Limb (tissue), 2 donors: Measurements from ENCODE around the gene DUOX1.
"Not testable (repeated sequence)": the region's sequence is repeated elsewhere in the genome, so short reads cannot be mapped to it uniquely, and the experiment has no call there.

Source experiments
- DNase-seq, 2 donors: peaks; one replicate each; pipeline ENCODE4 v3.0.0-alpha.2; 2016; ENCODE audit errors: extremely low spot score in 2 of 2

DUOX1 gene

GRCh38 chr15:45129651-45130129 is at the start of gene DUOX1, which contains the start of gene DUOXA1:
TSS of gene DUOX1 (plus strand) at chr15:45129994. CDS start at chr15:45131967, 1,973 bp downstream.
TSS of gene DUOXA1 (minus strand) at chr15:45129879. CDS start at chr15:45123014, 6,865 bp downstream.
- peak in 1 of 2 donors; percentile 63 for DNase-seq

GRCh38 chr15:45080593-45080992 is 49.2 kb upstream of the DUOX1 start:
- not testable (repeated sequence) for DNase-seq

GRCh38 chr15:45082412-45082811 is 47.4 kb upstream of the DUOX1 start:
- not testable (repeated sequence) for DNase-seq

GRCh38 chr15:45083223-45083622 is 46.6 kb upstream of the DUOX1 start:
- DNase-seq: no peak

GRCh38 chr15:45084163-45084562 is 45.6 kb upstream of the DUOX1 start:
- no peak for DNase-seq

GRCh38 chr15:45087513-45087912 is 42.3 kb upstream of the DUOX1 start:
- DNase-seq: no peak

- DNase-seq: no peak
These were observed 40.7 kb upstream of the DUOX1 start for GRCh38 chr15:45088801-45089711.

- DNase-seq: no peak
These were observed 40.0 kb upstream of the DUOX1 start for GRCh38 chr15:45089712-45090373.

GRCh38 chr15:45091161-45091560 is 38.6 kb upstream of the DUOX1 start:
- DNase-seq: no peak

- no peak for DNase-seq
These were observed 38.2 kb upstream of the DUOX1 start for GRCh38 chr15:45091576-45091975.

- DNase-seq: no peak
These were observed 36.8 kb upstream of the DUOX1 start for GRCh38 chr15:45093013-45093412.

GRCh38 chr15:45093622-45094357 is 36.0 kb upstream of the DUOX1 start:
- no peak for DNase-seq

GRCh38 chr15:45094358-45094730 is 35.5 kb upstream of the DUOX1 start:
- no peak for DNase-seq

- DNase-seq: no peak
These were observed 34.1 kb upstream of the DUOX1 start for GRCh38 chr15:45095661-45096060.

GRCh38 chr15:45097466-45097865 is 32.3 kb upstream of the DUOX1 start:
- DNase-seq: no peak

- no peak for DNase-seq
These were observed 30.1 kb upstream of the DUOX1 start for GRCh38 chr15:45099549-45100165.

- no peak for DNase-seq
These were observed 28.7 kb upstream of the DUOX1 start for GRCh38 chr15:45100884-45101625.

GRCh38 chr15:45101749-45102148 is 28.0 kb upstream of the DUOX1 start:
- no peak for DNase-seq

- DNase-seq: no peak
These were observed 27.6 kb upstream of the DUOX1 start for GRCh38 chr15:45102226-45102625.

GRCh38 chr15:45104170-45104569 is 25.6 kb upstream of the DUOX1 start:
- not testable (repeated sequence) for DNase-seq

- no peak for DNase-seq
These were observed 24.2 kb upstream of the DUOX1 start for GRCh38 chr15:45105586-45105985.
